Activated CD8-positive, alpha-beta T cell treated with anti-CD3 and anti-CD28 coated beads, Interleukin-2, amount 10 ng/mL, durations not matched to agents 7 days and 5 days (primary cell): Measurements from ENCODE around the gene HMGCLL1. TPM values are rescaled to one million over a fixed set of nuclear protein-coding genes. Genes with fewer than 3 reads are reported as not detected.

Experiments used
- ATAC-seq: fragments of 150-1000 bp; cut with Tn5 transposase; one replicate; pipeline ENCODE4 v1.10.0; 2021; ENCODE audit warnings: moderate library complexity
- CTCF ChIA-PET: fragments of 350-600 bp; sonication (Branson Sonifier 250); formaldehyde crosslinking; loops from one replicate; lab custom pipeline; 2021; ENCODE audit warnings: antibody characterized with exemption; lab: Charles Lee
- POLR2A ChIA-PET: fragments of 350-600 bp; sonication (Branson Sonifier 250); formaldehyde crosslinking; loops from one replicate; lab custom pipeline; 2021; ENCODE audit warnings: antibody characterized with exemption; lab: Charles Lee
- DNase-seq: peaks from one replicate; pipeline ENCODE4 v3.0.0-alpha.2; 2020
- H3K27ac Mint-ChIP-seq: one replicate; pipeline ENCODE4 v1.8.0; 2021; ENCODE audit warnings: mild to moderate bottlenecking, mixed read lengths
- H3K27me3 Mint-ChIP-seq: one replicate; pipeline ENCODE4 v1.8.0; 2021; ENCODE audit warnings: low read depth, mixed read lengths
- H3K36me3 Mint-ChIP-seq: one replicate; pipeline ENCODE4 v1.8.0; 2021; ENCODE audit warnings: low read depth, mixed read lengths
- H3K4me1 Mint-ChIP-seq: one replicate; pipeline ENCODE4 v1.8.0; 2021; ENCODE audit warnings: low read depth, mixed read lengths
- H3K4me3 Mint-ChIP-seq: one replicate; pipeline ENCODE4 v1.8.0; 2021; ENCODE audit warnings: mild to moderate bottlenecking, mixed read lengths
- H3K9me3 Mint-ChIP-seq: one replicate; pipeline ENCODE4 v1.8.0; 2022; ENCODE audit warnings: mixed read lengths; ENCODE audit not compliant: insufficient read depth
- total RNA-seq, 2 experiments: library from RNA; stranded (reverse); gene quantifications; one replicate each; pipeline ENCODE4 v1.2.3, GENCODE V29; 2021

Gene HMGCLL1
- total RNA-seq, 2 experiments from 2014 or later: not detected

- Mint-ChIP-seq H3K36me3 (no peaks in the 10 kb centered on the region), H3K27me3 (no peaks in the 10 kb centered on the region), H3K9me3 (peaks cover 6% of the 10 kb centered on the region), H3K4me3 (no peak overlapping the region), H3K4me1 (no peaks in the 10 kb centered on the region), H3K27ac (no peak overlapping the region)
- DNase-seq (no peak), ATAC-seq (no peak)
- POLR2A ChIA-PET: no interaction called here
- CTCF ChIA-PET: no interaction called here
Measured at GRCh38 chr6:55423933-55424332, 155.1 kb downstream of the HMGCLL1 start.

- Mint-ChIP-seq H3K4me3 (no peak overlapping the region), H3K4me1 (no peaks in the 10 kb centered on the region), H3K27ac (no peak overlapping the region), H3K36me3 (no peaks in the 10 kb centered on the region), H3K27me3 (no peaks in the 10 kb centered on the region), H3K9me3 (peaks cover 7% of the 10 kb centered on the region)
- POLR2A ChIA-PET: no interaction called here
- ATAC-seq: no peak
- CTCF ChIA-PET: no interaction called here
- DNase-seq: no peak
Measured at GRCh38 chr6:55410674-55411073, 168.3 kb downstream of the HMGCLL1 start.

- H3K4me1 Mint-ChIP-seq: no peaks in the 10 kb centered on the region
- no peak overlapping the region for H3K4me3 Mint-ChIP-seq
- no peaks in the 10 kb centered on the region for H3K36me3 Mint-ChIP-seq
- H3K27ac Mint-ChIP-seq: no peak overlapping the region
- ChIA-PET POLR2A (no interaction called here), CTCF (no interaction called here)
- no peak for DNase-seq
- H3K9me3 Mint-ChIP-seq: no peaks in the 10 kb centered on the region
- ATAC-seq: no peak
- H3K27me3 Mint-ChIP-seq: no peaks in the 10 kb centered on the region
Measured at GRCh38 chr6:55405474-55406235, 173.3 kb downstream of the HMGCLL1 start.

- Mint-ChIP-seq H3K27me3 (no peaks in the 10 kb centered on the region), H3K9me3 (no peaks in the 10 kb centered on the region), H3K27ac (no peak overlapping the region), H3K36me3 (no peaks in the 10 kb centered on the region), H3K4me3 (no peak overlapping the region), H3K4me1 (no peaks in the 10 kb centered on the region)
- ChIA-PET POLR2A (no interaction called here), CTCF (no interaction called here)
- no peak for ATAC-seq
- DNase-seq: no peak
Measured at GRCh38 chr6:55399351-55399750, 179.6 kb downstream of the HMGCLL1 start.

- H3K36me3 Mint-ChIP-seq: no peaks in the 10 kb centered on the region
- no peak overlapping the region for H3K4me3 Mint-ChIP-seq
- ATAC-seq (no peak), DNase-seq (no peak)
- no peaks in the 10 kb centered on the region for H3K9me3 Mint-ChIP-seq
- no peaks in the 10 kb centered on the region for H3K4me1 Mint-ChIP-seq
- H3K27ac Mint-ChIP-seq: no peak overlapping the region
- H3K27me3 Mint-ChIP-seq: no peaks in the 10 kb centered on the region
- CTCF ChIA-PET: no interaction called here
- POLR2A ChIA-PET: no interaction called here
Measured at GRCh38 chr6:55397986-55398385, 181.0 kb downstream of the HMGCLL1 start.

- ATAC-seq (no peak), DNase-seq (no peak)
- H3K27ac Mint-ChIP-seq: no peak overlapping the region
- H3K36me3 Mint-ChIP-seq: no peaks in the 10 kb centered on the region
- no peaks in the 10 kb centered on the region for H3K27me3 Mint-ChIP-seq
- ChIA-PET POLR2A (no interaction called here), CTCF (no interaction called here)
- no peaks in the 10 kb centered on the region for H3K4me1 Mint-ChIP-seq
- H3K4me3 Mint-ChIP-seq: no peak overlapping the region
- H3K9me3 Mint-ChIP-seq: no peaks in the 10 kb centered on the region
Measured at GRCh38 chr6:55395871-55396270, 183.1 kb downstream of the HMGCLL1 start.

GRCh38 chr6:55388211-55388610 is 190.8 kb downstream of the HMGCLL1 start:
- CTCF ChIA-PET: no interaction called here
- H3K4me3 Mint-ChIP-seq: no peak overlapping the region

More at GRCh38 chr6:55388211-55388610, 190.8 kb downstream of the HMGCLL1 start:
- Mint-ChIP-seq H3K9me3 (no peaks in the 10 kb centered on the region), H3K27ac (no peak overlapping the region), H3K36me3 (no peaks in the 10 kb centered on the region), H3K4me1 (no peaks in the 10 kb centered on the region), H3K27me3 (no peaks in the 10 kb centered on the region)
- DNase-seq: no peak
- ATAC-seq: no peak
- POLR2A ChIA-PET: no interaction called here
